Upper lobe of left lung (tissue), 6 donors: ENCODE measurements around the gene ZG16. TPM values are rescaled to one million over a fixed set of nuclear protein-coding genes. Genes with fewer than 3 reads are reported as not detected.

Experiments
- ATAC-seq, 2 donors: fragments of 200-7000 bp; cut with Tn5 transposase; one replicate each; pipeline ENCODE4 v1.9.1; 2022; ENCODE audit warnings: mild to moderate bottlenecking in 2 of 2, moderate library complexity in 2 of 2; ENCODE audit not compliant: low FRiP score in 2 of 2
- DNase-seq, 2 donors: peaks; one replicate each; pipeline ENCODE4 v3.0.0-alpha.2; 2019 to 2020
- H3K27ac ChIP-seq, 4 donors: fragments of 200-600 bp; sonication (generic); one replicate each; pipeline ENCODE4 v1.5.1; 2016 to 2019
- H3K27me3 ChIP-seq, 4 donors: fragments of 200-600 bp; sonication (generic); one replicate each; pipeline ENCODE4 v1.5.1; 2017 to 2019
- H3K36me3 ChIP-seq, 4 donors: fragments of 200-600 bp; sonication (generic); one replicate each; pipeline ENCODE4 v1.5.1; 2016 to 2019
- H3K4me1 ChIP-seq, 4 donors: fragments of 200-600 bp; sonication (generic); one replicate each; pipeline ENCODE4 v1.5.1; 2018 to 2019
- H3K4me3 ChIP-seq, 4 donors: fragments of 200-600 bp; sonication (generic); one replicate each; pipeline ENCODE4 v1.5.1; 2017 to 2019; ENCODE audit warnings: mild to moderate bottlenecking in 2 of 4, moderate library complexity in 1 of 4
- H3K9me3 ChIP-seq, 4 donors: fragments of 200-600 bp; sonication (generic); one replicate each; pipeline ENCODE4 v1.5.1; 2018 to 2019
- CTCF ChIP-seq, 6 experiments: fragments of 450-650 bp in 4 of 6; fragments of 200-600 bp in 2 of 6; sonication (generic) in 2 of 6; IDR thresholded peaks; one replicate each; pipeline ENCODE4 v1.5.1; 2016 to 2019; ENCODE audit warnings: antibody characterized with exemption in 6 of 6
- EP300 ChIP-seq, 4 donors: sonication (generic); formaldehyde crosslinking; IDR thresholded peaks; one replicate each; pipeline ENCODE4 v1.5.1; 2017; ENCODE audit warnings: antibody characterized with exemption in 4 of 4, control low read depth in 2 of 4
- POLR2A ChIP-seq, 4 donors: fragments of 450-650 bp; IDR thresholded peaks; one replicate each; pipeline ENCODE4 v1.5.1; 2016 to 2017; ENCODE audit warnings: antibody characterized with exemption in 4 of 4, mild to moderate bottlenecking in 2 of 4
- POLR2AphosphoS5 ChIP-seq, 2 donors: sonication (generic); formaldehyde crosslinking; IDR thresholded peaks; one replicate each; pipeline ENCODE4 v1.5.1; 2017; ENCODE audit warnings: antibody characterized with exemption in 2 of 2
- WGBS, 2 donors: methylation state at CpG; one replicate each; pipeline ENCODE4 v1.1.5; 2017 to 2018; 5-methylcytosine and 5-hydroxymethylcytosine counted together
- total RNA-seq, 6 donors: library from RNA; depleted of rRNA in 4 of 6; stranded (reverse); fragments of >200 nt in 4 of 6; gene quantifications; one replicate each; pipeline versions ENCODE4 v1.1.0 to v1.2.1, GENCODE V29; 2016 to 2021
- donor health status: DM: no; HTN: no; CAD: no; lungs with moderate emphysema.
- donor health status: DM: no; HTN: yes; CAD: no; lungs with severe emphysema.

Gene ZG16
- total RNA-seq, 6 donors from 2014 or later, result 0.11 TPM; not detected in 5

DNA sequence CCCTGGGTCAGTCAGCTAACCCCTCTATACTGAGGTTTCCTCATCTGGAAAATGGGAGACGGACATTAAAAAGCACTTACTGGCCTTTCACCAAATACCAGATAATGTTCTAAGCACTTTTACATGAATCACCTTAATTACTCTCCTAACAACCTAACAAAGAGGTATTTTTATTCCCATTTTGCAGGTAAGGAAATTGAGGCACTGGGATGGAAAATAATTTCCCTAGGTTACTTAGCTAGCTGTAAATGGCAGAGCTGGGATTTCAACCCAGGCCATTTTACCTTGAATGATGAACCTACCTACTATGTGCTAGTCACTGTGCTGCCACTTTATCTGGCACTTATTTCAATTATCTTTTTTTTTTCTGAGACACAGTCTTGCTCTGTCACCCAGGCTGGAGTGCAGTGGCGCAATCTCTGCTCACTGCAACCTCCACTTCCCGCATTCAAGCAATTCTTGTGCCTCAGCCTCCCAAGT lies 16.2 kb downstream of the ZG16 start:
- Histone ChIP-seq H3K9me3 (no peaks in the 10 kb centered on the region), H3K27me3 (no peaks in the 10 kb centered on the region), H3K4me1 (peaks cover 15 to 22% (median 17%) of the 10 kb centered on the region in 4 donors), H3K27ac (no peak overlapping the region), H3K36me3 (peaks cover 4 to 20% (median 18%) of the 10 kb centered on the region in 4 donors), H3K4me3 (no peak overlapping the region)
- ATAC-seq (no peak), DNase-seq (no peak)
- 96 to 99% methylated on average over 3 of the region's 3 CpGs for WGBS, 2 donors
- TF ChIP-seq CTCF (IDR thresholded peaks at IDR 0.05), result no peak
- no peak for TF ChIP-seq POLR2A (IDR thresholded peaks at IDR 0.05)
- no peak for TF ChIP-seq EP300 (IDR thresholded peaks at IDR 0.05)
- TF ChIP-seq POLR2AphosphoS5 (IDR thresholded peaks at IDR 0.05), result no peak

GRCh38 chr16:29802416-29802935 lies 24.4 kb downstream of the ZG16 start:
- no peak overlapping the region for H3K27ac ChIP-seq
- no peak overlapping the region for H3K4me3 ChIP-seq
- peaks cover 4 to 26% (median 23%) of the 10 kb centered on the region in 4 donors for H3K36me3 ChIP-seq
- H3K9me3 ChIP-seq, result no peaks in the 10 kb centered on the region
- ATAC-seq (no peak), DNase-seq (no peak)
- TF ChIP-seq EP300 (IDR thresholded peaks at IDR 0.05) (no peak), CTCF (IDR thresholded peaks at IDR 0.05) (no peak), POLR2AphosphoS5 (IDR thresholded peaks at IDR 0.05) (no peak), POLR2A (IDR thresholded peaks at IDR 0.05) (no peak)
- no peaks in the 10 kb centered on the region for H3K27me3 ChIP-seq
- 97% methylated on average over 8 of the region's 8 CpGs for WGBS, 2 donors
- peaks cover 10 to 16% (median 12%) of the 10 kb centered on the region in 4 donors for H3K4me1 ChIP-seq

- TF ChIP-seq POLR2AphosphoS5 (IDR thresholded peaks at IDR 0.05) (no peak), POLR2A (IDR thresholded peaks at IDR 0.05) (no peak), EP300 (IDR thresholded peaks at IDR 0.05) (no peak), CTCF (IDR thresholded peaks at IDR 0.05) (no peak)
- Histone ChIP-seq H3K27ac (peak overlapping the region; percentile 96 to 97 (median 97)), H3K9me3 (no peaks in the 10 kb centered on the region), H3K27me3 (no peaks in the 10 kb centered on the region), H3K36me3 (peaks cover 2 to 19% (median 16%) of the 10 kb centered on the region in 4 donors), H3K4me1 (peaks cover 22 to 31% (median 27%) of the 10 kb centered on the region in 4 donors), H3K4me3 (peak overlapping the region in 2 of 4 donors; percentile 75 to 91)
- ATAC-seq (no peak), DNase-seq (no peak)
- WGBS, 2 donors, result 81 to 84% methylated on average over 8 of the region's 8 CpGs
These were observed 26.0 kb downstream of the ZG16 start for GRCh38 chr16:29804020-29804419.

- DNase-seq (peak in 1 of 2 donors; percentile 81), ATAC-seq (peak; percentile 0 to 52)
- WGBS, 2 donors, result 3 to 5% methylated on average over 6 to 7 of the region's 26 CpGs
These were observed 26.6 kb downstream of the ZG16 start for GRCh38 chr16:29804455-29805231.

More at GRCh38 chr16:29804455-29805231, 26.6 kb downstream of the ZG16 start:
- Histone ChIP-seq H3K27me3 (no peaks in the 10 kb centered on the region), H3K9me3 (no peaks in the 10 kb centered on the region), H3K4me3 (peak overlapping the region; percentile 63 to 93 (median 83)), H3K4me1 (peaks cover 29 to 37% (median 34%) of the 10 kb centered on the region in 4 donors), H3K36me3 (peaks cover 2 to 19% (median 16%) of the 10 kb centered on the region in 4 donors), H3K27ac (peak overlapping the region; percentile 96 to 97 (median 97))
- TF ChIP-seq POLR2AphosphoS5 (IDR thresholded peaks at IDR 0.05), result peak in 1 of 2 donors; percentile 5
- TF ChIP-seq POLR2A (IDR thresholded peaks at IDR 0.05), result peak in 1 of 4 donors; percentile 51
- TF ChIP-seq CTCF (IDR thresholded peaks at IDR 0.05), result no peak
